AG04449 (cell line): ENCODE results near the gene FN3KRP.
A peak's percentile ranks its signal among the peaks of the same experiment; 100 is the strongest.

Experiments used
- CTCF ChIA-PET: fragments of 350-600 bp; formaldehyde crosslinking; extraction: SDS; loops from one replicate; lab custom pipeline; 2021; ENCODE audit warnings: antibody characterized with exemption; lab: Yijun Ruan, JAX
- POLR2A ChIA-PET: fragments of 400-600, 350-600 bp; formaldehyde crosslinking; extraction: SDS; loops from one replicate; lab custom pipeline; 2020; ENCODE audit warnings: antibody characterized with exemption, inconsistent platforms; lab: Yijun Ruan, JAX
- DNase-seq: peaks from one replicate; pipeline ENCODE4 v3.0.0-alpha.2; 2010; ENCODE audit warnings: low read depth, low spot score
- H3K4me3 ChIP-seq: 2 replicates; pipeline ENCODE4 v1.5.1; 2011; ENCODE audit warnings: low read depth, mild to moderate bottlenecking, control low read depth, low read length
- TF ChIP-seq, protein P1 (sequence below): IDR thresholded peaks from one replicate; pipeline ENCODE4 v1.5.1; 2011; ENCODE audit warnings: mild to moderate bottlenecking, moderate library complexity, low read length, control low read depth, inconsistent platforms; ENCODE audit not compliant: insufficient read depth; ENCODE audit errors: missing control alignments

Gene FN3KRP

DNA sequence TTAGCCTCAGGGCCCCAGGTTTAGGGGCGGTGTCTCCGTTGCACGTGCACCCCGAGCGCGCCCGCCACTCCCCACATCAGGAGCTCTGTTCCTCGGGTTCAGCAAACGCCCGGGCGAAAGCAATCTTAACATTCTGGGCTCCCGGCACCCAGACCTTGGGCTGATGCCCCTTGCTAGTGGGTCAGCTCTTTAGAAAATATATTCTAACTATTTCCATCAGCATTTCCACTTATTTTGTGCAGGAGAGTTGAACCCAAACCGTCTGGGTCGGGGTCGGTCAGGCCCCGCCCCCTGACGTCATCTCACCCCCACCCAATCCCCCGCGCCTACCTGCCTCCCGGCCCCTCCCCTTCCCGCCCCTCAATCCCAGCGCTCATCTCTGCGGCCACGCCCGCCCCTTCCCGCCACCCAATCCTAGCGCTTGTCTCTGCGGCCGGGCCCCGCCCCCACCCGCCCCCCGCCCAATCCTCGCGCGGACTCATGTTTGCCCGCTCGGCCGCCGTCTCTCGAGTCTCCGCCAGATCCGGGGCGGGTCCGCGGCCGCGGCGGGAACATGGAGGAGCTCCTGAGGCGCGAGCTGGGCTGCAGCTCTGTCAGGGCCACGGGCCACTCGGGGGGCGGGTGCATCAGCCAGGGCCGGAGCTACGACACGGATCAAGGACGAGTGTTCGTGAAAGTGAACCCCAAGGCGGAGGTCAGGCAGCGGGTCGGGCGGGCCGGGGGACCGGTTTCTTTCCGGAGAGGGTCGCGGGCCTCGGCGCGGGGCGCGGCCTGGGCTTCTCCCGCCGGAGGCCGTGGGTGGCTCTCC, at the start of gene FN3KRP:
Gene FN3KRP (plus strand): TSS at position 504 of the 808 bp plus-strand sequence. CDS start 50 bp downstream, at position 554.
- peak within 1 kb of the TSS; percentile 78 for H3K4me3 ChIP-seq
- peak; percentile 19 for DNase-seq
- POLR2A ChIA-PET = interaction anchor here (1.5 kb wide), 1 partner anchor 18 kb away, joined by 3 read pairs; the partner anchor contains the start of gene RAB40B
- TF ChIP-seq, protein P1, sequence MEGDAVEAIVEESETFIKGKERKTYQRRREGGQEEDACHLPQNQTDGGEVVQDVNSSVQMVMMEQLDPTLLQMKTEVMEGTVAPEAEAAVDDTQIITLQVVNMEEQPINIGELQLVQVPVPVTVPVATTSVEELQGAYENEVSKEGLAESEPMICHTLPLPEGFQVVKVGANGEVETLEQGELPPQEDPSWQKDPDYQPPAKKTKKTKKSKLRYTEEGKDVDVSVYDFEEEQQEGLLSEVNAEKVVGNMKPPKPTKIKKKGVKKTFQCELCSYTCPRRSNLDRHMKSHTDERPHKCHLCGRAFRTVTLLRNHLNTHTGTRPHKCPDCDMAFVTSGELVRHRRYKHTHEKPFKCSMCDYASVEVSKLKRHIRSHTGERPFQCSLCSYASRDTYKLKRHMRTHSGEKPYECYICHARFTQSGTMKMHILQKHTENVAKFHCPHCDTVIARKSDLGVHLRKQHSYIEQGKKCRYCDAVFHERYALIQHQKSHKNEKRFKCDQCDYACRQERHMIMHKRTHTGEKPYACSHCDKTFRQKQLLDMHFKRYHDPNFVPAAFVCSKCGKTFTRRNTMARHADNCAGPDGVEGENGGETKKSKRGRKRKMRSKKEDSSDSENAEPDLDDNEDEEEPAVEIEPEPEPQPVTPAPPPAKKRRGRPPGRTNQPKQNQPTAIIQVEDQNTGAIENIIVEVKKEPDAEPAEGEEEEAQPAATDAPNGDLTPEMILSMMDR = no peak
- CTCF ChIA-PET = interaction anchor here (0.6 kb wide), 1 partner anchor 15 kb away, joined by 4 read pairs; no protein-coding TSS in a partner anchor

DNA sequence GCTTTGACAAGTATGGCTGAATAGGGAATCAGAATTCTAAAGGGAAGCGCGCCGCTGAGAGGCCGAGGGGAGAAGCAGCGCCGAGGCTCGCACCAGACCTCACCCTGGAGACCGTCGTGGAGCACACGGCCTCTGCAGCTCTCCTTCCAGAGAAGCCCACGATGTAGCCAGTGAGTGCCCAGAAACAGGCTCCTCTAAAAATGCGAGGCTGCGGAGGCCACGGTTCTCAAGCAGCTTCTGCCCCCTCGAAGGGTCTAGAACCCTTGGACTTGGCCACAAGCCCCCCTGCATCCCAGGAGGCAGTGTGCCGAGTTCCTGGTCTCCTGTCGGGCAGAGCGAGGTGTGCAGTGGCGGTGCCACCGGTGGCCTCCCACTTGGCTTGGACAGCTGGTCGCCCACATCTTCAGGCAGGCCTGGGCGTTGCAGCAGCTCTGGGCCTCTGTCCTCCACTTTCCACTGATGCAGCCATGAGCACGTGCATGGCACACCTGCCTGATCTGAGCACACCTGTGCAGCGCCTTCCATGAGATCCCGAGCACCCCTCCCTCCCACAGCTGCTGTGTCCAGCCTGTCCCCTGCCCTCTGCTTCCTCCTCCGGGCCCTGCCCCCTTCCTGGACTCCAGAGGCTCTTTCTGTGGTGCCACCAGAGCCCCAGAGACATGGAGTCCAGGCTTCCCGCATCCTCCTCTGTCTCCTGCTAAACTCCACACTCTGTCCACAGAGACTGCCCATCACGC, 49.4 kb upstream of the FN3KRP start:
- POLR2A ChIA-PET = no interaction called here
- no peak for DNase-seq
- CTCF ChIA-PET = interaction anchor here (0.7 to 6.4 kb wide), 3 partner anchors 100 to 113 kb away, joined by 3 to 51 read pairs (median 19); no protein-coding TSS in a partner anchor
- TF ChIP-seq, protein P1 = no peak
- H3K4me3 ChIP-seq = no peak overlapping the region

DNA sequence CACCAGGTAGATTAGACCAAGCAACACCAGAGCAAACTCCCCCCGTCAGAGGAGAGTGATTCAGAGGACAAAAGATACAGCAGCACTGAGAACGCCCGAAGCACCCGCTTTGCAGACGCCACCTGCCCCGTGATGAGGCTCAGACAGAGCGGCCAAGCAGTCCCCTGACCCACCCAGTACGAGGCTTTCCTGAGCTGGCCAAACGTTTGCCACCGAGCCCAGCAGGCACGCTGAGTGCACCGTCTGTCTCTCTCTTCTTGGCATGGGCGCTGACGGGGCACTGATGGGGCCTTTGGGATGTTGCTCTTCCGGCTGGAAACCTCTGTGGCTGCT, 48.9 kb upstream of the FN3KRP start:
- H3K4me3 ChIP-seq = no peak overlapping the region
- ChIA-PET CTCF (interaction anchor here (0.7 to 6.4 kb wide), 7 partner anchors 11 to 295 kb away, joined by 3 to 51 read pairs (median 3); no protein-coding TSS in a partner anchor), POLR2A (no interaction called here)
- no peak for DNase-seq
- TF ChIP-seq, protein P1 = no peak

DNA sequence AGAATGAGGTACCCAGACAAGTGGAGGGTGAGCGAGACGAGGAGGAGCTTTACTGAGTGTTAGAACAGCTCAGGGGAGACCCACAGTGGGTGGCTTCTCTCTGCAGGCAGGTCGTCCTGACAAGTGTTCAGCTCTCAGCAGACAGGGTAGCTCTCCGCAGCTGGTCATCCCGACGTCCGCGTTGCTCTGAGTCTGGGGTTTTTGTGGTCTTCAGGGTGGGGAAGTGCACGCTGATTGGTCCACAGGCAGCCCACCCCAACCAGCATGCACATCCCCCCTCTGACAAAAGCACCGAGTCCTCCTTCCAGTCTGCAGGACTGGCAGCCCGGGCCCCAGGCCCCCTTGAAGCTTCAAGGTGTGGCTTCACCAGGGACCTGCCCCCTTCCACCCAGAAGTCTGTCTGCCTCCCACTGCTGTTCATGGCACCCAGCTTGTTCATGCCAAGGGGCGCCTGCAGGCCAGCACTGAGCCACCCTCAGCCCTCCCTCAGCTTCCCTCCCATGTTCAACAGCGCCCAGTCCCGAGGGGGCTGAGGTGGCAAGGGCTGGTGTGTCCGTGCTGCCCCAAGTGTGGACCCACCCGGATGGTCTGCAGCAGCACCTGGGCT, 48.4 kb upstream of the FN3KRP start:
- TF ChIP-seq, protein P1 = no peak
- DNase-seq = no peak
- no peak overlapping the region for H3K4me3 ChIP-seq
- POLR2A ChIA-PET = no interaction called here
- CTCF ChIA-PET = interaction anchor here (0.7 to 6.4 kb wide), 11 partner anchors 10 to 295 kb away, joined by 3 to 51 read pairs (median 3); no protein-coding TSS in a partner anchor

GRCh38 chr17:82668631-82669099, 47.8 kb upstream of the FN3KRP start:
- 0 out of 2 replicates have a peak overlapping the region, but pooled peaks have one; percentile 3 for H3K4me3 ChIP-seq
- no peak for DNase-seq
- TF ChIP-seq, protein P1 = peak; percentile 70
- POLR2A ChIA-PET = no interaction called here
- CTCF ChIA-PET = interaction anchor here (0.7 to 6.4 kb wide), 12 partner anchors 10 to 294 kb away, joined by 3 to 51 read pairs (median 4); no protein-coding TSS in a partner anchor
